Frontal cortex (tissue), 4 donors: ENCODE data around the gene TNFSF13. TPM values are rescaled to one million over a fixed set of nuclear protein-coding genes. Genes with fewer than 3 reads are reported as not detected.

Source experiments
- DNase-seq, 2 donors: peaks; one replicate each; pipeline ENCODE4 v3.0.0; 2012; ENCODE audit warnings: low spot score in 2 of 2
- FAIRE-seq: peaks from 2 replicates; lab custom pipeline; 2012; peaks lifted over from hg19 to GRCh38; lab: Jason Lieb, UNC
- total RNA-seq: library from RNA; depleted of rRNA; stranded (reverse); fragments of >200 nt; gene quantifications from one replicate; pipeline ENCODE4 v1.2.3, GENCODE V29; 2014
- donor health status: control.
- donor health status: control.
- donor health status: control.

Gene TNFSF13
- total RNA-seq = 1.2 TPM

- no peak for DNase-seq
- FAIRE-seq = no peak
Observed at GRCh38 chr17:7558544-7559319, at the start of gene TNFSF13. TSS of gene TNFSF13 (plus strand) at chr17:7558750. CDS start at chr17:7559040, 290 bp downstream.

GRCh38 chr17:7508846-7509245 lies 49.7 kb upstream of the TNFSF13 start:
- DNase-seq (no peak), FAIRE-seq (no peak)

- no peak for FAIRE-seq
- DNase-seq = no peak
Observed at GRCh38 chr17:7509937-7510336, 48.6 kb upstream of the TNFSF13 start.

GRCh38 chr17:7511108-7511507 lies 47.4 kb upstream of the TNFSF13 start:
- DNase-seq (no peak), FAIRE-seq (no peak)

GRCh38 chr17:7512105-7512504 lies 46.4 kb upstream of the TNFSF13 start:
- FAIRE-seq = no peak
- no peak for DNase-seq

GRCh38 chr17:7512824-7513540 lies 45.6 kb upstream of the TNFSF13 start:
- DNase-seq (no peak), FAIRE-seq (no peak)

- DNase-seq (no peak), FAIRE-seq (no peak)
Observed at GRCh38 chr17:7513850-7514419, 44.6 kb upstream of the TNFSF13 start.

GRCh38 chr17:7515911-7516610 lies 42.5 kb upstream of the TNFSF13 start:
- DNase-seq = no peak
- FAIRE-seq = no peak

- DNase-seq (no peak), FAIRE-seq (no peak)
Observed at GRCh38 chr17:7523033-7523432, 35.5 kb upstream of the TNFSF13 start.

- DNase-seq (no peak), FAIRE-seq (no peak)
Observed at GRCh38 chr17:7528842-7529241, 29.7 kb upstream of the TNFSF13 start.

GRCh38 chr17:7530023-7530900 lies 28.3 kb upstream of the TNFSF13 start:
- FAIRE-seq = no peak
- no peak for DNase-seq

- no peak for FAIRE-seq
- DNase-seq = no peak
Observed at GRCh38 chr17:7538050-7538449, 20.5 kb upstream of the TNFSF13 start.

GRCh38 chr17:7538891-7539545 lies 19.5 kb upstream of the TNFSF13 start:
- FAIRE-seq (no peak), DNase-seq (no peak)

- no peak for FAIRE-seq
Observed at GRCh38 chr17:7541074-7541621, 17.4 kb upstream of the TNFSF13 start.

GRCh38 chr17:7544911-7545310 lies 13.6 kb upstream of the TNFSF13 start:
- DNase-seq (no peak), FAIRE-seq (no peak)

More at GRCh38 chr17:7541074-7541621, 17.4 kb upstream of the TNFSF13 start:
- DNase-seq = no peak

- FAIRE-seq (no peak), DNase-seq (peak; percentile 81)
Observed at GRCh38 chr17:7548585-7549400, 9.8 kb upstream of the TNFSF13 start, which contains the start of gene TNFSF12. TSS of gene TNFSF12 (plus strand) at chr17:7549058. CDS start at chr17:7549154, 96 bp downstream.

GRCh38 chr17:7549401-7550055 lies 9.0 kb upstream of the TNFSF13 start:
- peak in 1 of 2 donors; percentile 63 for DNase-seq
- no peak for FAIRE-seq
